Endothelial cell of umbilical vein (primary cell): ENCODE measurements around the gene LHPP. TPM values are rescaled to one million over a fixed set of nuclear protein-coding genes. Genes with fewer than 3 reads are reported as not detected.

Experiments used
- BruUV-seq: library from RNA; stranded (reverse); fragments of 400-500 nt; replicated peaks from 2 replicates; lab custom pipeline; 2021; lab: Mats Ljungman, UMichigan
- CTCF ChIA-PET: fragments of 300-600, 350-600 bp; sonication (Branson Sonifier 250); formaldehyde crosslinking; loops from one replicate; lab custom pipeline; 2021; ENCODE audit warnings: antibody characterized with exemption, inconsistent platforms; lab: Charles Lee
- POLR2A ChIA-PET: fragments of 300-600, 350-600 bp; sonication (Branson Sonifier 250); formaldehyde crosslinking; loops from one replicate; lab custom pipeline; 2021; ENCODE audit warnings: antibody characterized with exemption, inconsistent platforms; lab: Charles Lee
- DNase-seq: peaks from one replicate; pipeline ENCODE4 v3.0.0-alpha.2; 2011; ENCODE audit warnings: low read depth, low spot score
- FAIRE-seq: peaks from 2 replicates; lab custom pipeline; 2011; peaks lifted over from hg19 to GRCh38; lab: Jason Lieb, UNC
- H2AFZ ChIP-seq: 2 replicates; pipeline ENCODE4 v1.6.0; 2012; ENCODE audit warnings: low read depth, low read length, control low read depth, inconsistent platforms
- H3K27ac ChIP-seq: 2 replicates; pipeline ENCODE4 v1.5.1; 2011; ENCODE audit warnings: low read depth, mild to moderate bottlenecking, control low read depth, low read length, moderate library complexity; ENCODE audit not compliant: insufficient read depth
- H3K27me3 ChIP-seq, 2 experiments: 2 replicates each; pipeline versions ENCODE4 v1.6.0 to v1.6.1; 2011; ENCODE audit warnings: low read length in 2 of 2, mixed read lengths in 1 of 2; ENCODE audit not compliant: control insufficient read depth in 2 of 2, insufficient read depth in 2 of 2
- H3K36me3 ChIP-seq, 2 experiments: 2 replicates in 1 of 2; 3 replicates in 1 of 2; pipeline ENCODE4 v1.5.1; 2011; ENCODE audit warnings: low read length in 2 of 2, mild to moderate bottlenecking in 1 of 2, moderate library complexity in 1 of 2; ENCODE audit not compliant: control insufficient read depth in 2 of 2, insufficient read depth in 2 of 2; ENCODE audit errors: extremely low read depth in 1 of 2
- H3K4me1 ChIP-seq: 3 replicates; pipeline ENCODE4 v1.5.1; 2011; ENCODE audit warnings: mild to moderate bottlenecking, low read length; ENCODE audit not compliant: control insufficient read depth, insufficient read depth; ENCODE audit errors: extremely low read depth
- H3K4me2 ChIP-seq: 2 replicates; pipeline ENCODE4 v1.6.1; 2011; ENCODE audit warnings: low read length, control low read depth, mixed read lengths; ENCODE audit not compliant: insufficient read depth
- H3K4me3 ChIP-seq, 3 experiments: fragments of 200-600 bp in 1 of 3; sonication (generic), shearing (Covaris generic) in 1 of 3; replicated peaks in 1 of 3; 2 replicates each; pipeline ENCODE4 v1.5.1; 2011 to 2016; ENCODE audit warnings: control low read depth in 3 of 3, low read length in 3 of 3, mild to moderate bottlenecking in 2 of 3, inconsistent platforms in 1 of 3, low read depth in 1 of 3, moderate library complexity in 1 of 3; ENCODE audit not compliant: insufficient read depth in 1 of 3
- H3K79me2 ChIP-seq: 2 replicates; pipeline ENCODE4 v1.6.0; 2012; ENCODE audit warnings: low read length, inconsistent platforms; ENCODE audit not compliant: control insufficient read depth, insufficient read depth
- H3K9ac ChIP-seq: replicated peaks from 2 replicates; pipeline ENCODE3; 2011; ENCODE audit warnings: low read length, control low read depth; ENCODE audit not compliant: insufficient read depth; ENCODE audit errors: extremely low read depth
- H3K9me1 ChIP-seq: replicated peaks from 3 replicates; pipeline ENCODE4 v1.6.0; 2011; ENCODE audit warnings: mild to moderate bottlenecking, low read length; ENCODE audit not compliant: control insufficient read depth, insufficient read depth; ENCODE audit errors: extremely low read depth
- H3K9me3 ChIP-seq: replicated peaks from 2 replicates; pipeline ENCODE4 v1.5.1; 2012; ENCODE audit warnings: low read length, inconsistent platforms; ENCODE audit not compliant: control insufficient read depth, insufficient read depth
- H4K20me1 ChIP-seq: replicated peaks from 2 replicates; pipeline ENCODE3; 2011; ENCODE audit warnings: mild to moderate bottlenecking, low read length; ENCODE audit not compliant: control insufficient read depth, insufficient read depth; ENCODE audit errors: extremely low read depth
- EZH2 ChIP-seq: IDR thresholded peaks from 2 replicates; pipeline ENCODE4 v1.6.1; 2012; ENCODE audit warnings: borderline replicate concordance, low read depth, mild to moderate bottlenecking, moderate library complexity, low read length, inconsistent platforms; ENCODE audit not compliant: severe bottlenecking
- FOS ChIP-seq: IDR thresholded peaks from 2 replicates; pipeline ENCODE4 v1.6.1; 2011; ENCODE audit warnings: mild to moderate bottlenecking, low read length, moderate library complexity, borderline replicate concordance; ENCODE audit not compliant: insufficient read depth
- GATA2 ChIP-seq: IDR thresholded peaks from 2 replicates; pipeline ENCODE4 v1.7.0; 2011; ENCODE audit warnings: low read depth, mild to moderate bottlenecking, moderate library complexity, mixed read lengths, low read length; ENCODE audit not compliant: insufficient read length, insufficient read depth
- JUN ChIP-seq: IDR thresholded peaks from 2 replicates; pipeline ENCODE4 v1.6.1; 2011; ENCODE audit warnings: borderline replicate concordance, low read depth; ENCODE audit not compliant: insufficient read length, insufficient read depth
- MAX ChIP-seq: IDR thresholded peaks from 2 replicates; pipeline ENCODE4 v1.6.1; 2011; ENCODE audit not compliant: insufficient read depth, insufficient read length
- MYC ChIP-seq: IDR thresholded peaks from one replicate; pipeline ENCODE4 v1.6.1; 2011; ENCODE audit warnings: mild to moderate bottlenecking, low read depth, low read length
- POLR2A ChIP-seq: IDR thresholded peaks from 2 replicates; pipeline ENCODE4 v1.6.1; 2012; ENCODE audit warnings: low read depth, mild to moderate bottlenecking, control low read depth, low read length
- POLR2AphosphoS5 ChIP-seq: IDR thresholded peaks from 2 replicates; pipeline ENCODE4 v1.6.1; 2012; ENCODE audit warnings: low read depth, mild to moderate bottlenecking, control low read depth, low read length, moderate library complexity; ENCODE audit not compliant: insufficient read depth
- dilution Hi-C: fragments of 300-500 bp; cut with MboI; formaldehyde crosslinking; loops from one replicate; pipeline ENCODE4 v1.15.0; 2019; ENCODE audit warnings: low sequenced_read_pairs; ENCODE audit not compliant: extremely low pct_ligation_motif_present
- intact Hi-C: fragments of 100-400 bp; cut with micrococcal nuclease; formaldehyde crosslinking; loops from one replicate; pipeline ENCODE4 v1.10.0; 2022
- polyA plus RNA-seq, 4 experiments: library from polyadenylated mRNA; depleted of rRNA in 3 of 4; stranded (reverse) in 3 of 4; unstranded in 1 of 4; fragments of >200 nt; gene quantifications; 2 replicates each; pipeline versions ENCODE4 v1.2.1 to v1.2.3, GENCODE V29; 2011 to 2012; ENCODE audit warnings: missing spikeins in 1 of 4
- total RNA-seq: library from RNA; stranded (reverse); gene quantifications from 2 replicates; pipeline ENCODE4 v1.2.3, GENCODE V29; 2021
- TF ChIP-seq, protein P1 (sequence below), 2 donors: IDR thresholded peaks; 1 replicate in 1 of 2; 2 replicates in 1 of 2; pipeline ENCODE4 v1.5.1; 2011; ENCODE audit warnings: low read length in 2 of 2, mild to moderate bottlenecking in 2 of 2, moderate library complexity in 2 of 2, control low read depth in 1 of 2, inconsistent platforms in 1 of 2, low read depth in 1 of 2; ENCODE audit not compliant: insufficient read depth in 1 of 2; ENCODE audit errors: extremely low read depth in 1 of 2

LHPP gene
- total and polyA plus RNA-seq, 2 donors (not counting 3 experiments of a cell fraction or from before 2014, with no cell fraction given): 5.8 to 11.2 TPM

DNA sequence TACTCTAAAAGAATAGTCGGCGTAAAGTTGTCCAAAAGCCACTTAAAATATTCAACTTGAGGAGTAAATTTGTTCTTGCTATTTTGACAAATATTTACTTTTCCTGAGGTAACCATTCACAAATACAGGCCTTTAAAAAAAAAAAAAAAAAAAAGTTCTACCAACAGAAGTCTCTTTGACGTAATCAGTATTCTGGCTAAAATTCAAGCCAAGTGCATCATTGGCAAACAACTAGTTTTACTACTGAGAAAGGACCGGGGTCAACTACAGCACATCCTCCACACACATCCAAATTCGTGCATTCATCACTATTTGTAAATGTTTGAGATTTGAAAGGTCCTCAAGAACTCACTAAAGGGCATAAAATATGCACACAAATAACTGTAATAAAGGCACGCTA is 44.9 kb upstream of the LHPP start:
- intact Hi-C loops: loop anchor here (2.0 to 10.0 kb wide), 4 partner anchors 230 to 1952 kb away; partner anchors contain the start of genes FAM53B and HTRA1
- Histone ChIP-seq H3K9me1 (no peaks in the 10 kb centered on the region), H2AFZ (no peak overlapping the region), H3K4me1 (peaks cover 2% of the 10 kb centered on the region), H3K36me3 (no peaks in the 10 kb centered on the region), H3K9me3 (no peaks in the 10 kb centered on the region), H3K4me2 (no peak overlapping the region), H3K27me3 (peaks cover 0 to 6% of the 10 kb centered on the region in 2 experiments), H3K79me2 (peaks cover 48% of the 10 kb centered on the region), H4K20me1 (no peaks in the 10 kb centered on the region), H3K4me3 (no peak overlapping the region), H3K27ac (no peak overlapping the region), H3K9ac (no peak overlapping the region)
- ChIA-PET CTCF (interaction anchor here (1.8 to 3.9 kb wide), 3 partner anchors 13 to 422 kb away, joined by 6 to 20 read pairs (median 16); no protein-coding TSS in a partner anchor), POLR2A (no interaction called here)
- BruUV-seq: no TSS peak
- FAIRE-seq: no peak
- no peak for DNase-seq
- TF ChIP-seq FOS (no peak), MYC (no peak), POLR2AphosphoS5 (no peak), EZH2 (no peak), GATA2 (no peak), JUN (no peak), POLR2A (no peak), MAX (no peak)
- TF ChIP-seq, protein P1, sequence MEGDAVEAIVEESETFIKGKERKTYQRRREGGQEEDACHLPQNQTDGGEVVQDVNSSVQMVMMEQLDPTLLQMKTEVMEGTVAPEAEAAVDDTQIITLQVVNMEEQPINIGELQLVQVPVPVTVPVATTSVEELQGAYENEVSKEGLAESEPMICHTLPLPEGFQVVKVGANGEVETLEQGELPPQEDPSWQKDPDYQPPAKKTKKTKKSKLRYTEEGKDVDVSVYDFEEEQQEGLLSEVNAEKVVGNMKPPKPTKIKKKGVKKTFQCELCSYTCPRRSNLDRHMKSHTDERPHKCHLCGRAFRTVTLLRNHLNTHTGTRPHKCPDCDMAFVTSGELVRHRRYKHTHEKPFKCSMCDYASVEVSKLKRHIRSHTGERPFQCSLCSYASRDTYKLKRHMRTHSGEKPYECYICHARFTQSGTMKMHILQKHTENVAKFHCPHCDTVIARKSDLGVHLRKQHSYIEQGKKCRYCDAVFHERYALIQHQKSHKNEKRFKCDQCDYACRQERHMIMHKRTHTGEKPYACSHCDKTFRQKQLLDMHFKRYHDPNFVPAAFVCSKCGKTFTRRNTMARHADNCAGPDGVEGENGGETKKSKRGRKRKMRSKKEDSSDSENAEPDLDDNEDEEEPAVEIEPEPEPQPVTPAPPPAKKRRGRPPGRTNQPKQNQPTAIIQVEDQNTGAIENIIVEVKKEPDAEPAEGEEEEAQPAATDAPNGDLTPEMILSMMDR (IDR thresholded peaks at IDR 0.05; ENCODE audit: extremely low read depth in 1 of 2, insufficient read depth in 1 of 2, low read depth in 1 of 2, low read length in 2 of 2): no peak
- dilution Hi-C loops: no loop called here
